Heart right ventricle (tissue), 16 donors: Measurements from ENCODE around the gene EGFLAM. TPM values are rescaled to one million over a fixed set of nuclear protein-coding genes. Genes with fewer than 3 reads are reported as not detected.

Source experiments
- ATAC-seq, 8 donors: fragments of 200-7000 bp; cut with Tn5 transposase; one replicate each; pipeline ENCODE4 v1.9.1; 2020; ENCODE audit warnings: mild to moderate bottlenecking in 8 of 8, moderate library complexity in 8 of 8, moderate number of reproducible peaks in 1 of 8
- DNase-seq, 2 donors: peaks; one replicate each; pipeline ENCODE4 v3.0.0-alpha.2; 2020
- H3K27ac ChIP-seq, 10 donors: fragments of 200-600 bp; sonication (generic) in 2 of 10; one replicate each; pipeline versions ENCODE4 v1.5.0 to v1.8.0; 2020 to 2022; ENCODE audit warnings: mild to moderate bottlenecking in 3 of 10
- H3K27me3 ChIP-seq, 7 donors: fragments of 200-600 bp; one replicate each; pipeline ENCODE4 v1.8.0; 2021 to 2022; ENCODE audit warnings: mild to moderate bottlenecking in 2 of 7
- H3K36me3 ChIP-seq, 9 donors: fragments of 200-600 bp; sonication (generic) in 1 of 9; one replicate each; pipeline versions ENCODE4 v1.5.0 to v1.8.0; 2020 to 2022; ENCODE audit warnings: mild to moderate bottlenecking in 2 of 9
- H3K4me1 ChIP-seq, 9 donors: fragments of 200-600 bp; sonication (generic) in 1 of 9; one replicate each; pipeline versions ENCODE4 v1.5.0 to v1.8.0; 2020 to 2022; ENCODE audit warnings: mild to moderate bottlenecking in 4 of 9
- H3K4me3 ChIP-seq, 10 donors: fragments of 200-600 bp; sonication (generic) in 2 of 10; one replicate each; pipeline versions ENCODE4 v1.5.0 to v1.8.0; 2020 to 2022; ENCODE audit warnings: mild to moderate bottlenecking in 7 of 10, moderate library complexity in 2 of 10
- H3K9me3 ChIP-seq, 11 donors: fragments of 200-600 bp in 10 of 11; sonication (generic) in 2 of 11; one replicate each; pipeline versions ENCODE4 v1.5.0 to v1.8.0; 2013 to 2022; ENCODE audit warnings: mild to moderate bottlenecking in 2 of 11, control low read depth in 1 of 11, moderate library complexity in 1 of 11
- CTCF ChIP-seq, 9 donors: fragments of 200-600 bp; sonication (generic) in 2 of 9; IDR thresholded peaks; one replicate each; pipeline versions ENCODE4 v1.5.0 to v1.8.0; 2021 to 2022; ENCODE audit warnings: antibody characterized with exemption in 9 of 9, mild to moderate bottlenecking in 5 of 9, moderate library complexity in 1 of 9
- whole genome bisulfite sequencing, 2 donors: extraction: QIAGEN DNeasy Blood & Tissue Kit; methylation state at CpG; one replicate each; pipeline ENCODE4 v1.1.7; 2013; ENCODE audit warnings: inconsistent platforms in 1 of 2; 5-methylcytosine and 5-hydroxymethylcytosine counted together
- intact Hi-C, 10 donors: fragments of 100-400 bp; cut with DNase I; formaldehyde crosslinking; loops; one replicate each; pipeline versions ENCODE4 v1.11.1 to v1.14.2; 2022
- polyA plus RNA-seq, 2 donors: library from polyadenylated mRNA; stranded (reverse); fragments of 200-250 nt; gene quantifications; one replicate each; pipeline ENCODE4 v1.2.3, GENCODE V29; 2013
- total RNA-seq, 10 donors: library from RNA; stranded (reverse); fragmentation: NEBNext Ultra II Directional in 3 of 10; extraction: Animal tissue kit (Norgen Biotek cat#: 25700) in 3 of 10; gene quantifications; one replicate each; pipeline versions ENCODE4 v1.2.1 to v1.2.4, GENCODE V29; 2021 to 2023
- donor health status: Arrhythmogenic right ventricular cardiomyopathy.
- donor health status: ischemic (EF 13 %, LVEDD 7.1; RV severe dilation, severe dysfunction).
- donor health status: healthy with polysubstance abuse.
- donor health status: DM: no; HTN: yes; CAD: no.
- donor health status: DM: no; HTN: no; CAD: no.
- donor health status: ischemic (EF 25% LVEDD 6.9; RV normal size, moderate dysfunction).
- donor health status: ischemic (EF 25% LVEDD 5.7; RV mildly dilated, moderate dysfunction).
- donor health status: healthy.
- donor health status: DM: yes; HTN: yes; CAD: no.
- donor health status: Ischemic cardiomyopathy.
- donor health status: ischemic (EF 35%, LVEDD 5.7; RV mildly dilated, moderate dysfunction).
- donor health status: nonischemic (EF 11% LVEDD 7.7; RV severe dilation, severe dysfunction).
- donor health status: DM: yes; HTN: yes; CAD: no.
- donor health status: PGD.
- donor health status: ischemic (EF 29% LVEDD 5.4; RV normal size, mild dysfunction).
- donor health status: nonischemic (EF 23%, LVEDD 6.1; RV moderate dilation, normal function).

The EGFLAM gene
- total and polyA plus RNA-seq, 12 donors: 3.4 to 15.3 (median 7.6) TPM

GRCh38 chr5:38360323-38361061 lies 102.1 kb downstream of the EGFLAM start:
- Histone ChIP-seq H3K4me3 (no peak overlapping the region), H3K4me1 (no peaks in the 10 kb centered on the region), H3K36me3 (no peaks in the 10 kb centered on the region), H3K27ac (no peak overlapping the region), H3K9me3 (no peaks in the 10 kb centered on the region), H3K27me3 (peaks cover 0 to 10% (median 0%) of the 10 kb centered on the region in 7 donors)
- intact Hi-C loops: no loop called here
- no peak for TF ChIP-seq CTCF (IDR thresholded peaks at IDR 0.05)
- DNase-seq (no peak), ATAC-seq (no peak)
- 93 to 94% methylated on average over 11 of the region's 11 CpGs for WGBS, 2 donors

DNA sequence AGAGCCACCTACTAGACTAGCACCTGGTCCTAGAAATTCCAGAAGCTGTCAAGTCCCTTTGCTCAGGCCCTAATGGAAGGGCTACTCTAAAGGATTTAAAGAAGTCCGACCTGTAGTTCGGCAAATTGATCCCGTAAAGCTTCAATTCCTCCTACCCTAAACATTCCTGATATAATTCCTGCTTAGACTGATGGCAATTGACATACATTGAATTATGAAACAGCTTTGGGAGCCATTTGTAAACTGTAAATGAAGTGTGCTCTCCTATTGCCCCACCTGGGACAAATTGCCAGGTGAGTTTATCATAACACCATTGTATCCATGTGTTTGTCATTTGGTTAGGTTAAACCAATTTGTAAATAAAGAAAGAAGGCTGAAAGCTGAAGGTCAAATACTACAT lies 104.4 kb downstream of the EGFLAM start:
- Histone ChIP-seq H3K27me3 (peaks cover 0 to 10% (median 0%) of the 10 kb centered on the region in 7 donors), H3K9me3 (no peaks in the 10 kb centered on the region), H3K27ac (no peak overlapping the region), H3K4me3 (no peak overlapping the region), H3K4me1 (no peaks in the 10 kb centered on the region), H3K36me3 (no peaks in the 10 kb centered on the region)
- 95 to 96% methylated on average over 3 of the region's 3 CpGs for WGBS, 2 donors
- DNase-seq (no peak), ATAC-seq (no peak)
- intact Hi-C loops: no loop called here
- no peak for TF ChIP-seq CTCF (IDR thresholded peaks at IDR 0.05)

- Histone ChIP-seq H3K4me1 (no peaks in the 10 kb centered on the region), H3K4me3 (no peak overlapping the region), H3K27me3 (peaks cover 0 to 10% (median 0%) of the 10 kb centered on the region in 7 donors), H3K36me3 (no peaks in the 10 kb centered on the region), H3K27ac (peak overlapping the region in 2 of 10 donors; percentile 34 to 38), H3K9me3 (no peaks in the 10 kb centered on the region)
- 58 to 76% methylated on average over 2 of the region's 2 CpGs for WGBS, 2 donors
- intact Hi-C loops: no loop called here
- TF ChIP-seq CTCF (IDR thresholded peaks at IDR 0.05): no peak
- peak in 4 of 8 donors; percentile 35 to 67 (median 55) for ATAC-seq
- DNase-seq: no peak
Measured at GRCh38 chr5:38364825-38365224, 106.5 kb downstream of the EGFLAM start.

DNA sequence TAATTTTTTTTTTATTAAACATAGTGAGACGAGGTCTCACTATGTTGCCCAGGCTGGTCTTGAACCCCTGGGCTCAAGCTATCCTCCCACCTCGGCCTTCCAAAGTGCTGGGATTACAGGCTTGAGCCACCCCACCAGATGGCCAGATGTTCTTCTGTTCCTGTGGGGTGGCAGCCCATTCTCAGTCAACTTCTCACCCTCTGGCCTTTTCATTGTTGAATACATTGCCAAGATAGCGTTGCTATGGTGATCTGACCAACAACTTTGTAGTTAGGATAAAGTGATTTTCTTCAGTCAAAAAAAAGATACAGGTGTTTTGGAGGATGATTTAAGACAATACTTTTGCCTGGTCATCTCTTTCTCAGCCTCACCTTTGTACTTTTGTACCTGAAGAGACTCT lies 109.1 kb downstream of the EGFLAM start:
- ATAC-seq: no peak
- Histone ChIP-seq H3K4me1 (peaks cover 0 to 3% (median 0%) of the 10 kb centered on the region in 9 donors), H3K9me3 (no peaks in the 10 kb centered on the region), H3K27me3 (peaks cover 0 to 10% (median 0%) of the 10 kb centered on the region in 7 donors), H3K27ac (peak overlapping the region in 1 of 10 donors; percentile 35), H3K36me3 (no peaks in the 10 kb centered on the region), H3K4me3 (no peak overlapping the region)
- 62 to 67% methylated on average over 3 of the region's 3 CpGs for WGBS, 2 donors
- TF ChIP-seq CTCF (IDR thresholded peaks at IDR 0.05): no peak
- DNase-seq: no peak
- intact Hi-C loops: no loop called here
